ENCODE measurements around the gene SYCN. TPM values are rescaled to one million over a fixed set of nuclear protein-coding genes. Genes with fewer than 3 reads are reported as not detected.

SYCN gene, protein sequence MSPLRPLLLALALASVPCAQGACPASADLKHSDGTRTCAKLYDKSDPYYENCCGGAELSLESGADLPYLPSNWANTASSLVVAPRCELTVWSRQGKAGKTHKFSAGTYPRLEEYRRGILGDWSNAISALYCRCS
- total RNA-seq (2022; extraction: Qiagen RNA extraction), result not detected in 5 replicates

DNA sequence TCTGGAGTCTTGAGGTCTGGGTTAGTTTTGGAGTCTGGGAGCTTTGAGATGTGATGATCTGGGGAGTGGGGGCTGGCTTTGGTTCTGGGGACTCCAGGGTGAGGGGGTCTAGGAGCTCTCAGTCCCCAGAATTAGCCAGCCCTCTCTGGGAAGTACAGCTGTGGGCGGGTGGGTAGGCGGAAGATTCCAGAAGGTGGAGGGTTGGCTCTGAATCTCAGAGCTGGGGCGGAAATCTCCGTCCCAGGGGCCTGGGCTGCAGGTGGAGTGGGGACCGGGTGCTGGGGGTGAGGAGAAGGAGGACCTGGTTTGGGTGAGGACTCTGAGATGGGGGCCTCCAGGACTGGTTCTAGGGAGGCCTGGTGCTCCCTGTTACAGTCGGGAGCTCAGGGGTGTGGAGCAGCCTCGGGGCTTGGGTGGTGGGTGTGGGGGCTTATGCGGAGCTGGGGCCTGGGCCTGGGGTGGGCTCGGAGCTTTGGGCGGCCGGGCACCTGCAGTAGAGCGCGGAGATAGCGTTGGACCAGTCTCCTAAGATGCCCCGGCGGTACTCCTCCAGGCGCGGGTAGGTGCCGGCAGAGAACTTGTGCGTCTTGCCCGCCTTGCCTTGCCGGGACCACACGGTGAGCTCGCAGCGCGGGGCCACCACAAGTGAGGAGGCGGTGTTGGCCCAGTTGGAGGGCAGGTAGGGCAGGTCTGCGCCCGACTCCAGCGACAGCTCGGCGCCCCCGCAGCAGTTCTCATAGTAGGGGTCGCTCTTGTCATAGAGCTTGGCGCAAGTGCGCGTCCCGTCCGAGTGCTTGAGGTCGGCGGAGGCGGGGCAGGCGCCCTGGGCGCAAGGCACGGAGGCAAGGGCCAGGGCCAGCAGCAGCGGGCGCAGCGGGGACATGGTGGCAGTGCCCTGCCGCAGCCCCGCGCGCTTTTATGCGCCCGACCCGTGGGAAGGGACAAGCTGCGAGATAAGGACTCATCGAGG is at the start of gene SYCN:
Gene SYCN (minus strand): TSS at position 892 of the 970 bp plus-strand sequence. CDS start 9 bp downstream, at position 883.

DNA sequence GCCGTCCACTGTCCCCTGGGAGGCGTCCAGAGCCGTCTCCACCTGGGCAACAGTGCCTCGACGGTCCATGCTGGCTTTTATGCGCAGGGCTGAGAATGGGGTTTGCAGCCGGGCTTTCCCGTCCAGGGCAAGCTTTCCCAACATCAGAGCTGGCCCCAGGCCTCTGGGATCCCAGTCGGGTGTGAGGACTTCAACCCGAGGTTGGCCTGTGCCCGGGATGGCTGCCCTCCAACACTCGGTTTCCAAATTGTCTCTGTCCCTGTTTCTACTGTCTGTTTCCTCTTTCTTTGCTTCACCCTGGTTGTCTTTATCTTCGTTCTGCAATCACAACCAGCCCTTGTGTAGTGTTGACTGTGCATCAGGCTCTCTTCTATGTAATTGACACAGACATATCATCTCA is 44.7 kb upstream of the SYCN start, which contains the start of gene IFNL4:
Gene IFNL4 (minus strand): TSS at position 51 of the 400 bp plus-strand sequence.

DNA sequence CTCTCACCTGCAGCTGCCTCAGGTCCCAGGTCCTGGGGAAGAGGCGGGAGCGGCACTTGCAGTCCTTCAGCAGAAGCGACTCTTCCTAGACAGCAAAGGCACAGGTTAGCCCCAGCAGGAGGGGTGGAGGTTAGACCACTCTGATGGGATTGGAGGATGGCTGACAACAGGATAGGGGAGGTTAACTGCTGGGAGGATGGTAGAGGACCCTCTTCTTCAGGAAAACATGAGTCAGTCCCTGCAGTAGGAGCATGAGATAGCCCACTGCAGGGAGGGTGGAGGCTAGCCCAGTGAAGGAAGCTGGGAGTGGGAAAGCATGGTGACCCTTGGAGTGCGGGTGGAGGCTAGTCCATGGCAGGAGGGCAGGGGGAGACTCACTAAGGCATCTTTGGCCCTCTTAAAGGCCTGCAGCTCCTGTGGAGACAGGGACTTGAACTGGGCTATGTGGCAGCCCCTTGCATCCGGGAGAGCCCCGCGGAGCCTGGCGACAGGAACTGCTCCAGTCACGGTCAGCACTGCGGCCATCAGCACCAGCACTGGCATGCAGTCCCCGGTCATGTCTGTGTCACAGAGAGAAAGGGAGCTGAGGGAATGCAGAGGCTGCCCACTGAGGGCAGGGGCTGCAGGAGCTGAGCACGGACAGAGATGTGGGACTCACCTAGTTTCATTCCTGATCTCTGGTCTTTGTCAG is 40.5 kb upstream of the SYCN start, which contains the start of gene IFNL3:
Gene IFNL3 (minus strand): TSS at position 597 of the 691 bp plus-strand sequence. CDS start 39 bp downstream, at position 558.

DNA sequence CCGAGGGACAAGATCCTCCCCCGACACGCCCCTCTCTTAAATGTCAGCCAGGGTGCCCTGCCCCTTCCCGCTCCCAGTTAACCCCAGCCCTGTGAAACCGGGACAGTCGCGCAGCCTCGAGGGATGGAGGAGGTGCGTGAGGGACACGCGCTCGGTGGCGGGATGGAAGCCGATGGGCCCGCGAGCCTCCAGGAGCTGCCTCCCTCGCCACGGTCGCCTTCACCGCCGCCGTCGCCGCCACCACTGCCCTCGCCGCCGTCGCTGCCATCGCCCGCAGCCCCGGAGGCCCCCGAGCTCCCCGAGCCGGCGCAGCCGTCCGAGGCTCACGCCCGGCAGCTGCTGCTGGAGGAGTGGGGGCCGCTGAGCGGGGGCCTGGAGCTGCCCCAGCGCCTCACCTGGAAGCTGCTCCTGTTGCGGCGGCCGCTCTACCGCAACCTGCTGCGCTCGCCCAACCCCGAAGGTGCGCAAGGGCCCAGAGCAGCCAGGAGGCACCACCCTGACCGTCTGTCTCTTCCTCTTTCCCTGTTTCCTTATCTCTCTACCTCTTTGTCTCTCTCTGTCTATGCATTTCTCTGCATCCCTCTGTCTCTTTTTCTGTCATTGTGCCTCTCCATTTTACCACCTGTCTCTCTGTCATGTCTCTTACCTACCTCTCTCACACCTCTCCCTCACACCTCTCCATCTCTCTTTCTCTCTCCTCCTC is 7.1 kb downstream of the SYCN start, which contains the start of gene NCCRP1:
Gene NCCRP1 (plus strand): TSS at position 105 of the 703 bp plus-strand sequence. CDS start 19 bp downstream, at position 124.

Other genes with a start within 250 kb of the SYCN start
- gene FBXO17, start 228.5 kb downstream of the SYCN start, total RNA-seq (2022; extraction: Qiagen RNA extraction), result 62.2 to 79.7 TPM (median 78.0 TPM) in 5 replicates
- gene FBXO27, start 171.7 kb downstream of the SYCN start, total RNA-seq (2022; extraction: Qiagen RNA extraction), result 2.8 to 5.9 TPM (median 4.2 TPM) in 5 replicates
- 0.05 to 0.10 TPM (median 0.05 TPM) in 4 of 5 replicates, not detected in the other for gene ACP7, start 119.9 kb downstream of the SYCN start, total RNA-seq (2022; extraction: Qiagen RNA extraction)
- gene PAK4, start 78.5 kb downstream of the SYCN start, total RNA-seq (2022; extraction: Qiagen RNA extraction), result 94.0 to 118 TPM (median 111 TPM) in 5 replicates
- gene NCCRP1, start 7.3 kb downstream of the SYCN start, total RNA-seq (2022; extraction: Qiagen RNA extraction), result 1.0 to 2.0 TPM (median 1.4 TPM) in 5 replicates
- not detected in 5 replicates for gene IFNL3, start 40.7 kb upstream of the SYCN start, total RNA-seq (2022; extraction: Qiagen RNA extraction)
- gene IFNL4, start 44.6 kb upstream of the SYCN start, total RNA-seq (2022; extraction: Qiagen RNA extraction), result not detected in 5 replicates
- gene IFNL2, start 64.1 kb upstream of the SYCN start, total RNA-seq (2022; extraction: Qiagen RNA extraction), result not detected in 5 replicates
- gene IFNL1, start 92.1 kb upstream of the SYCN start, total RNA-seq (2022; extraction: Qiagen RNA extraction), result 0.11 TPM in 1 of 5 replicates, not detected in the others
- gene LRFN1, start 116.6 kb upstream of the SYCN start, total RNA-seq (2022; extraction: Qiagen RNA extraction), result 7.1 to 10.3 TPM (median 9.5 TPM) in 5 replicates
- 0.27 to 0.55 TPM (median 0.44 TPM) in 5 replicates for gene GMFG, start 131.8 kb upstream of the SYCN start, total RNA-seq (2022; extraction: Qiagen RNA extraction)
- 118 to 175 TPM (median 163 TPM) in 5 replicates for gene SAMD4B, start 138.2 kb upstream of the SYCN start, total RNA-seq (2022; extraction: Qiagen RNA extraction)
- gene PAF1, start 186.8 kb upstream of the SYCN start, total RNA-seq (2022; extraction: Qiagen RNA extraction), result 73.9 to 76.7 TPM (median 75.8 TPM) in 5 replicates
- gene MED29, start 187.1 kb upstream of the SYCN start, total RNA-seq (2022; extraction: Qiagen RNA extraction), result 72.3 to 77.0 TPM (median 74.1 TPM) in 5 replicates
- 193 to 296 TPM (median 229 TPM) in 5 replicates for gene ZFP36, start 202.6 kb upstream of the SYCN start, total RNA-seq (2022; extraction: Qiagen RNA extraction)
- 81.1 to 117 TPM (median 104 TPM) in 5 replicates for gene PLEKHG2, start 208.4 kb upstream of the SYCN start, total RNA-seq (2022; extraction: Qiagen RNA extraction)
- gene RPS16, start 231.7 kb upstream of the SYCN start, total RNA-seq (2022; extraction: Qiagen RNA extraction), result 6,355 to 7,942 TPM (median 7,642 TPM) in 5 replicates
- 171 to 194 TPM (median 177 TPM) in 5 replicates for gene SUPT5H, start 241.3 kb upstream of the SYCN start, total RNA-seq (2022; extraction: Qiagen RNA extraction)